GOT3 (cell line): Measurements from ENCODE around the gene LYRM4.
"Not testable (repeated sequence)": the region's sequence is repeated elsewhere in the genome, so short reads cannot be mapped to it uniquely, and the experiment has no call there.

Experiments
- DNase-seq: peaks from one replicate; lab custom pipeline; 2025; ENCODE audit warnings: mixed read lengths; lab: John Stamatoyannopoulos, UW

Gene LYRM4

GRCh38 chr6:5081182-5081581 lies 179.6 kb downstream of the LYRM4 start:
- DNase-seq = no peak

DNA sequence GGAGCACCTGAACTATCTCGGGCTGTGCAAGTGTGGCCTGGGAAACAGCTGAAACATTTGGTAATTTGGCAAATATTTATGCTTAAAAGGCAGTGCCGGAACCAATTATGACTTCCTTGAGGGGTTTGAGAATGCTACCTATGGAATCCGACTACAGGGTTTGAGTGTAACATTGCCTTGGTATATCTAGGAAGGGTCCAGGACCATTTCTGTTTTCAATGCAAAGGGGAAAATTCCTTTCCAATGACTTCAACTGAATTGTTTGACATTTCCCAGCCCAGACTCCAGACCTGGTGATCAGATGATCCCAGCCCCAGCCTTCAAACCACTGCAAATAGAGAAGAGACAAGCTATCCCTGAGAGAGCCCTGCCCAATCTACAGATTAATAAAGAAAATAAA lies 180.2 kb downstream of the LYRM4 start:
- no peak for DNase-seq

GRCh38 chr6:5079692-5080091 lies 181.1 kb downstream of the LYRM4 start:
- DNase-seq = no peak

GRCh38 chr6:5078121-5078669 lies 182.6 kb downstream of the LYRM4 start:
- no peak for DNase-seq

DNA sequence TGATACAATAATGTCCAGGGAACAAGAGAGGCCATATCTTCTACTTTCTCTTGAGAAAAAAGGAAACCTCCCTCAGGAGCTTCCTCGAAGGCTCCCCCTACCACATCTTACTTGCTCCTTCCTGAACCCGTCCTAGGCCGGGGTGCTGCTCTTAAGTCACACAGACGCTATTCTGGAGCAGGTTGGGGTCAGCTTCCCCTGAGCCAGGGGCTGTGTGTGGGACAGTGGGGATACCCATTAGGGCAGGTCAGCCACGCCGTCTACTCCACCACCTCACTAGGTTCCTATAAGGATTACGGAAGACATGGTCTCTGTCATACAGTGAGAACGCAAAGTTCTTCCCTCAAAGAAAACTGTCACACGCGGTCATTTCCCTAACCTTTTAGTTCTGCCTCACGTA lies 183.8 kb downstream of the LYRM4 start:
- no peak for DNase-seq

- no peak for DNase-seq
These were observed 186.8 kb downstream of the LYRM4 start for GRCh38 chr6:5073992-5074391.

GRCh38 chr6:5072440-5072839 lies 188.3 kb downstream of the LYRM4 start:
- no peak for DNase-seq

- no peak for DNase-seq
These were observed 189.5 kb downstream of the LYRM4 start for GRCh38 chr6:5071216-5071615.

GRCh38 chr6:5068153-5068751 lies 192.5 kb downstream of the LYRM4 start:
- DNase-seq = no peak

- DNase-seq = no peak
These were observed 193.4 kb downstream of the LYRM4 start for GRCh38 chr6:5067305-5067704.

DNA sequence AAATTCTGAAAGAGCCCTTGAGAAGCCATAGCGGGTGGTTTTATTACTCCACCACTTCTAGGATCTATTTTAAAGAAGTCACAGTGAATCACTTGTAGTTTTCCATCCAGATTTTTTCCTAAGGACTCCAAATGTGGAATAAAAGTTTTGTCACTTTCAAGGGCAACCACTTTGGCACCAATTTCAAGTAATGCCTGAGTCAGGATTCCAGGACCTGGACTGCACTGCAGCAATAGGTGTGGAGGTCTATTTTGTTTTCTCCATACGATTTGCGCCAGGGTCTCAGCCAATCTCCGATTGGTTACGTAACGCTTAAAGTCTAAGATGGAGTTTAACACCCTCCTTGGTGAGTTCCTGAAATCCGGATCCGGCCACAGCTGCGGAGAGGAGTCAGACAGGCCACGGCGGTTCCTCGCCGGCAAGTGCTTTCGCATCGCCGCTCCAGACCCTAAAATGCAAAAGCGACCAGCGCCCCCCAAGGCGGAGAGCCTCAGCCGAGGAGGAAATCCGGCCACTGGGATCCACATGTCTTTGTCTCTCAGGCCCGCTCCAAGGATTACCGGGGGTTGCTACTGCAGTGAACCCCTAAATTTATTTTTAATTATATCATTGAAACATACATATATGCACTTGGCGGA lies 194.2 kb downstream of the LYRM4 start:
- DNase-seq = no peak

GRCh38 chr6:5063617-5064016 lies 197.1 kb downstream of the LYRM4 start:
- DNase-seq = no peak

DNA sequence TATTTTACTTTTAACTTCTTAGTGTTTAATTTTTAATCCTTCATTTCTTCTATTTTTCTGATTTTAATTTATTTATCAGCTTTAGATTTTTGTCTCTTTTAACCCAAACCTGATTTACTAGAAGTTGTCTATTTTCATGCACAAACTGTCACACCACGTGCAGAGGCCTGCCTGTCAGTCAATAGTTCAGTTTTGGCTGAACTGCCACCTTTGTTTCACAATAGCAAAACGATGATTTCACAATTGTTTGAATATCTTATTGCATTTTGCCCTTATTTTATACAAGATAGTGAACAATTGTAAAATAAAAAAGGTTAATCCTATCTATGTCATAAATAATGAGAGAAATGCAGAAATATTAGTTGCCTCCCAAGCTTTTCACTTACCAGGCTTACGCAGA lies 199.6 kb downstream of the LYRM4 start:
- no peak for DNase-seq

- DNase-seq = not testable (repeated sequence)
These were observed 200.3 kb downstream of the LYRM4 start for GRCh38 chr6:5060439-5060838.

- DNase-seq = no peak
These were observed 201.5 kb downstream of the LYRM4 start for GRCh38 chr6:5059036-5059896.
